Medulla oblongata (tissue), 1 donor: Measurements from ENCODE around the gene GPATCH2L.

Source experiments
- DNase-seq: peaks from one replicate; pipeline ENCODE4 v3.0.0-alpha.2; 2015; ENCODE audit errors: extremely low spot score

GPATCH2L gene

DNA sequence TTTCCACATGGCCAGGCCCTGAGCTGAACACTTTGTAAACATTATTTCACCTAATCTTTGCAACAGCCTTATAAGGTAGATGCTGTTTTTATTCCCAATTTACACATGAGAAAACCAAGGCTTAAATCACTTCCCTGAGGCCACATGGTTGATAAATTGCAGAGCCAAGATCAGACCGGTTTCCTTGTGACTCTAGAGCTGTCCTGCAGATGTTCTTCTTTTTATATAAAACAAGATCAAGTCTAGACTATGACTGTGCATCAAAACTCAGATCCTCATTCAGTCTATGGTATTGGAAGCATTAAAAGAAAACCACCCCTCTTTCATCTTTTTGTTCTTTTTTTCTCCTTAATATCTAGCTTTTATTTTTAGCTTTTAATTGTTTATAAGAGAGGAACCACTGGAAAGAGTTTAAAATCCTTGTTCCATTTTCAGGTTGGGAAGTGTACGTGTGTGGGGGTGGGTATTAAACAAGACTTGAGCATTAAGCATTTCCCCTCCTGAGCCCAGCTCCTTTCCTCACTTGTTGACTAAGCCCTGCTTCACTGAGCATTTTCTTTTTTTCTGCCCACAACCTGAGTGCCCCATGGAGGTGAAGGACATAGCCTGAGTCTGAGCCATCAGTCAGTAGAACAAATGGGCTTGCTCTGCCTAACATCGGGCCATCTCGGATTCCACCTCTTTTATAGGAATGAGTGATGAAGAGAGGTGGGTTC is 45.4 kb downstream of the GPATCH2L start:
- peak; percentile 61 for DNase-seq

DNA sequence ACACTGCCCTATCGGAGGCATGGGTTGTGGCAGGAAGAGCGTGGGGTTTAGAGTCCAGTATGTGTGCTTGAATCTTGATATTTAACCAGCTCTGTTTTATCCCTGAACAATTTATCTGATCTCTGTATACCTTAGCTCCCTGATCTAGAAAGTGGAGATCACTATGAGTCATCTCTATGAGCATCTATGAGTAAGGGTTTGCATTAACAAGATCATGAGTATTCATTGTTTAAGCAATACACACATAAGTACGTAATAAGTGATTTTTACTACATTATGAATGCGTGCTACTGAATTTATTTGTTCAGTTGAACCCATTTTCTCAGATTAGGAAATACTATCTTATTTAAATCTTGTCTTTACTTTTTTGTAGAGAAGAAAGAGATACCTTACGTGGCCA is 49.4 kb downstream of the GPATCH2L start:
- DNase-seq, result no peak

DNA sequence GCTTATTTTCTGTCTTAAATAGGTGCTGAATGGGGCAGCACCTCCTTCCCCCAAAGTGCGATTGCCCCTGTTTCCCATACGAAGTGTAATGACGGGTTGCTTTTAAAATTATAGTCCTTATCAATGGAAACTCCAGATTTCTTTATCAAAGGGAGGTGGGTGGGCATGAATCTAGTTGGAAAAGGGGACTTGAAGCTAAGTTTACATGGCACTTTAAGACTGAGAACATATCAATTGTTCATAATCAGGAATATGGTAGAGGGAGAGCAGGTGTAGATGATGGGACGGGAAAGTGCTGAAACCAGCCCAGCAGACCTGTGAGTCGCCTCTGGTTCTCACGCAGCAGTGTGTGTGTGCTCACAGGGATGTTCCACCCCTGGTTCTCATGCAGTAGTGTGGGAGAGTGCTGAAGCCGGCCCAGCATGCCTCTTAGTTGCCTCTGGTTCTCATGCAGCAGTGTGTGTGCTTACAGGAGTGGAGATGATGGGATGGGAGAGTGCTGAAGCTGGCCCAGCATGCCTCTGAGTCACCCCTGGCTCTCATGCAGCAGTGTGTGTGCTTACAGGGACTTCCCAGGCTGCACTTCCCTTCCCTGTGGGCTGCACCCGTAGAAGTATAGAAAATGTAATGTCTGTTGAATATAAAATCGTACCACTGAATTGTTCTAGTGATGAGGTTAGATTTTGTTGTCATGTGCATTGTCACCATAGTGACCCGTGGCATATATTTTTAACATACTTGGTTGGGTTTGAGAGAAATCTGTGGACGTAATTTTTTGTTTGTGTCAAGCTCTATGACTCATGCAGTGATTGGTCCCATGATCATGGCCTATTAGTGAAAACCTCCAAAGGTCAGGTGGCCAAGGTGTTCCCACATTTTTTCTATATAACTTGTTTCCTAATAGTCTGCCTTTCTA is 51.6 kb downstream of the GPATCH2L start:
- peak; percentile 35 for DNase-seq

DNA sequence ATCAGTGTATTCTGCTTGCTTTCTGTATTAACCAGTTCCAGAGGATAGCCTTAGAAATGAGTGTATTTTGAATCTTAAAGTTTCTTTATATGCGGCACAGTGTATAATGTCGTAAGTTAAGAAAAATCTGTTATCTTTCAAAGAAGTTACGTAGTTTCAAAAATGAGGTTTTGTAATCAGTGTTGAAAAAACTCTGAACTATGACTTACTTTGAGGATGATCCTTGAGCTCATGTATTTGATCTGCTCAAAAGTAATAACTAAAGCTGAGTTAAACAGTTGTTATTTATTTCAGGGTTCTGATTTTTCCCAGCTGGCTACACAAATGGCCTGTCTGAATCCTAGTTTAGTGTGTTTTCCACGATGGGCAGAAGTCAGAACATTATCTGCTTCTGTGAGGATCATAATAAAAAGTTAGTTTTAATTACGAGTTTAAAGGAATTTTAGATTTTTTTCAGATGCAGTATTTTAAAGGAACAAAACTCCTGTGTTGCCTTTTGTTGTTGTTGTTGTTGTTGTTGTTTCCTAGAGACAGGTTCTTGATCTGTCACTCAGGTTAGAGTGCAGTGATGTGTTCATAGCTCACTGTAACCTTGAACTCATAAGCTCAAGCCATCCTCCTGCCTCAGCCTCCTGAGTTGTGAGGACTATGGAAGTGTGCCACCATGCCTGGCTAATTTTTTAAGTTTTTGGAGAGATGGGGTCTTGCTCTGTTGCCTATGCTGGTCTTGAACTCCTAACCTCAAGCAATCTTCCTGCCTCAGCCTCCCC is 52.9 kb downstream of the GPATCH2L start:
- no peak for DNase-seq

DNA sequence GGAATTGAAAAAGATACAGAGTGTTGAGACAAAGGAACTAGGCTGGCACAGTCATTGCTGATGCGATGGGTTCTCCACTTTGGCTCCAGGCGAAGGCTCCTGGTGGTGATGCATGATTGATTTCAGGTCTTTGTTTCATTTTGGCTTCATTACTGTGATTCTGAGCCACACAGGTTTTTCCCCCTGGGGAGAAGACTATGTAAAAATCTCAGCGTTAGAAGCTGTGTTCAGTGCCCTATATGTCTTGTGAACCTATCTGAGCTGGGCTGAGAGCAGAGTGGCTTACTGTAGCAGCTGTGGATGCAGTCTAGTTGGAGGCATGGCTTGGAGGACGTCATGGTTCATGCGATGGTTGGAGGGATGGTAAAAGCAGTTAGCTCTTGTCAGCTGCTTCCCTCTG is 54.0 kb downstream of the GPATCH2L start:
- no peak for DNase-seq

DNA sequence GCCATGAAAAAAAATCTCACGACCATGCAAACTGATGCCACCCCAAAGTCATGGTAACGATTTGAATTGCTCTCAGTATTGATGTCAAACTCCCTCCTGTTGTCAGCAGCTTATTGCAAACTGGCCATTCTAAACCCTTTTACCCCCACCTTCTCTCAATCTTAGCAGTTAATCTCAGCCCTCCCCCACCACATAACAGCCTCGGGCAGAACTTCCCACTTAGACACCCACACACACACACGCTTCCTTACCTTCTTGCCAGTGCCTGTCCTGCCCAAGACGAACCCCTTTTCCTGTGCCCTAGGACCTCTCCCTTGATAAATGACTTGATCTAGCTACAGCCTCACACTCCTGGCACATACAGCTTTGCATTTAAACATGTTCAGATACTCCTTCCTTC is 56.6 kb downstream of the GPATCH2L start:
- DNase-seq, result no peak

DNA sequence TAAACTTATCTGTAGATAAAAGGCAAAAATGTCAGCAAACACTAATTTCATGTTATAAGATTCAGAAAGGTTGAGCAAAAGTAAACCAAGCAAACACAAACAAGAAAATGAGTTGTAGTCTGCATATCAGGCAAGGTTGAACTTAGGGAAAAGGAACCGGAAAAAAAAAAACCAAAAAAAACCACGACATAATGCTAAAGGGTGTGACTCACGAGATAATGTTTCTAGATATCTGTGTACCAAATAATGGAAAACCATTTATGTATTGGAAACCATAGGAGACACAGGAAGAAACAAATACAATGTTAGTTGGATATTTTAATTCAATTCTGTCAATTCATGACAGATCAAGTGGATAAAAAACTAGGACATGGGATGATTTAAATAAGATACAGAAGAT is 60.5 kb downstream of the GPATCH2L start:
- no peak for DNase-seq

DNA sequence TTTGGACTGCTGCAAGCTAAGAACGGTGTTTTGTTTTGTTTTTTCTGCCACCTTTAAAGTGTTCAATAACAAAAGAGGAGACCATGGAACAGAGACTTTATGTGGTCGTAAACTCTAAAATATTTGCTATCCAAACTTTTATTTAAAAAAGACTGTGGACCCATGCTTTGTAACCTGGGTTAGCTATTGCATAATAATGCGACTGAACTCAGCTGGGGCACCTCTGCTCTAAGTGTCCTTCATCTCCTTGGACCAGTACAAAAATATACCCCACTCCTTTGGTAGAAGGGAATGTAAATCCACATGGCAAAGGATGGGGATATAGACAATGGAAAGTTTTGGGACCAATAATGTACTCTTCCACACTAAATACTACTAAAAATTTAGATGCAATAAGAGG is 65.5 kb downstream of the GPATCH2L start:
- DNase-seq, result no peak

DNA sequence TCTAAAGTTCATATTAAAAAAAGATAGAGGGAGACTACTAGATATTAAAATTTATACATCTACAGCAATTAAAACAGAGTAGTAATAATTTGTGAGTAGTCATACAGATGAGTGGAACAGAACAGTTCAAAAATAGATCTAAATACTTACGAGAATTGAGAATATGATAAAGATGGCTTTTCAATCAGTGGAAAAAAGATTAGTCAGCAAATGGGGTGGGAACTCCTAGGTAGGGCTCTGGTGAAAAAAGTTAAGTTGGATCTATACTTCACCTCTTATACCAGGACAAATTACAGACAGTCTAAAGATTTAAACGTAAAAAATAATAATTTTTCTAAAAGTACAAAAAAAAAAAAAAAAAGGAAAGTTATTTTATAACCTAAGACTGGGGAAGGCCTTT is 66.9 kb downstream of the GPATCH2L start:
- no peak for DNase-seq

DNA sequence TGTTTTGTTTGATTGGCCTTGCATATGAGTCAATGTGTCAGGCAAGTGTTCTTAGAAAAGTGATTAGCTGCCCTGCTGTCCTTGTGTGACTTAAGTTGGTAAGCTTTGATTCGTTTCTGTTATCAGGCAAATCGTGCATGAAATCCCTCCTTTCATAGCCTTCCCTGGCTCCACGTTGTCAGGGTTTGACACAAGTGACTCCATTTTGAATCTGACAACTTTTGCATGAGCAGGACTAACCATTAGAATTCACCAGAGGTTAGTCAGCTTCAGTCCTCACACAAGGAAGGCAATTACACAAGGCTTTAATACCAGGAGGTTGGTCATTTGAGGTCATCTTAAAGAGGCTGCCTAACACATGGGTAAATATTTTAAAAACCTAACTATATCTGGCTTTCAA is 68.2 kb downstream of the GPATCH2L start:
- no peak for DNase-seq

DNA sequence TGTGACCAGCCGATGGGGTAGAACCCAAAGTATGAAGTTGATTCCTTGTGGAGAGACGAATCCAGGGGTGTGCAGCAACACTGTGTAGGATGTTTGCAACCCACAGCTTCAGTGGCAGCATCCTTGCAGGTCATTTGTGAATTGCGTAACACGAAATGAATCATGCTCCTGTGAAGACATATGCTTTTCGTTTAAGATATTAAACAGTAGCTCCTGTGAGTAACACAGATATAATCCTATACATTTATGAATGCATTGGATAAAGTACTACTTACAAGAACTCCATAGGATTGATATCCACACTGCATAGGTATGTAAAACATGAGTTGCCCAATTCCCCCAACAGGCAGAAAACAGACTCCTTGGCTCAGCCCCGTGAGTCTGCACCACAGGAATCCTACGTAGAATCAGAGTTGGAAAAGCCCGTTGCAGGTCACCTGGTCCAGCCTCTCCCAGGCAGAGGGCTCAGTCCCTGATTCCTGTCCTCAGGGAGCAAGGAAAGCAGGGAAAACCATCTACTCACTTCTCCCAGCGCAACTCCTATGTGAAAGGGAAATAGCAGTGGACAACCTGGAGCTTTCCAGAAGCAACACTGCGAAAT is 75.8 kb downstream of the GPATCH2L start:
- no peak for DNase-seq

DNA sequence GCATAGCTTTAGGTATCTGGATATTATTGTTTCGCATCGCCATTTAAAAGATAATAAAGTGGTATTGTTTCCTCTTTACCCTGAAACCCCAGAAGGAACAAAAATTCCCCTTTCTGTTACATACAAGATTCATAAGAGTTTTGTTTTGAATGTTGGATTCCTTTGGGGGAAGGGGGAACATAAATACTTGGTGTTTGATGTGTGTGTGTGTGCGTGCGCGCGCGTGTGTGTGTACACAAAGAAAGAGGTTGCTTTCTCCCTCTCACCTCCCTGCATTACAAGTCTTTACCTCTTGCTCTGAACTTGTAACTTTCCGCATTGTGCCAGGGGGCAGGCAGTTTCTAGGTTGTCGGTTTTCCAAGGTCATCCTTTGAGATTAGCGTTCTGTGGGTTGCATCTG is 76.4 kb downstream of the GPATCH2L start:
- DNase-seq, result no peak

DNA sequence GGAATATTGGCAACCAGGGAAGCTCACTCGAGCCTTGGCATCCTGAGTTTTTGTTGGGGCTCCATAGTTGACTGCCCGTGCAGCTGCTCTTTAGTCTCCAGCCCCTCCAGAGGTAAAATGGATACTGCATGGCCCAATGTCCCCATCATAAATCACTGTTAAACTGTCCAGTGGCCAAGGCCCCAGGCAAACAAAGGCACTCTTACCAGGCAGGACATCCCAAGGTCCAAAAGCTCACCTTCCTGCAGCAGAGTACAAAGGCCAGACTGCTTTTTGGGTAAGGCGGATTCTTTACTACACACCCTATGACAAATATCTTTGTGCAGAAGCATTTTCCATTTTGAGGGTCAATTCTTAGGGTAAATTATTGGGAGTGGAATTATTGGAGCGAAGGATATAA is 81.1 kb downstream of the GPATCH2L start:
- no peak for DNase-seq

DNA sequence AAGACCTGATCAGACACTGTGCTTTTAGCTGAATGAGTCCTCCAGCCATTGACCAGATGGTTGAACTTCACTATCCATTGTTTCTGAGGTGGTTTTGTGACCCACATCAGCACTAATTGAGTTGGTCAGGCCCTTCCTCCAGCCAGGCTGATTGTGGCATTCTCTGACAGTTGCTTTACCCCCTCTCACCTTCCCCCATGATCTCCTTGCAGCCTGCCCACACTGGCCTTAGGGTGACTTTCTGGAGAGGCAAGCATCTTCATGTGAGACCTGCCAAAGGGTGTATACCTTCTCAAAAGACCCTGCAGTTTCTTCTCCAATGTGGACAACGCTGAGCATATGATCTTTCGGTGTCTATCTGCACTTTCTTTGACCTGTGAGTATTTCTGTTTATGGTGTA is 83.9 kb downstream of the GPATCH2L start:
- DNase-seq, result no peak

DNA sequence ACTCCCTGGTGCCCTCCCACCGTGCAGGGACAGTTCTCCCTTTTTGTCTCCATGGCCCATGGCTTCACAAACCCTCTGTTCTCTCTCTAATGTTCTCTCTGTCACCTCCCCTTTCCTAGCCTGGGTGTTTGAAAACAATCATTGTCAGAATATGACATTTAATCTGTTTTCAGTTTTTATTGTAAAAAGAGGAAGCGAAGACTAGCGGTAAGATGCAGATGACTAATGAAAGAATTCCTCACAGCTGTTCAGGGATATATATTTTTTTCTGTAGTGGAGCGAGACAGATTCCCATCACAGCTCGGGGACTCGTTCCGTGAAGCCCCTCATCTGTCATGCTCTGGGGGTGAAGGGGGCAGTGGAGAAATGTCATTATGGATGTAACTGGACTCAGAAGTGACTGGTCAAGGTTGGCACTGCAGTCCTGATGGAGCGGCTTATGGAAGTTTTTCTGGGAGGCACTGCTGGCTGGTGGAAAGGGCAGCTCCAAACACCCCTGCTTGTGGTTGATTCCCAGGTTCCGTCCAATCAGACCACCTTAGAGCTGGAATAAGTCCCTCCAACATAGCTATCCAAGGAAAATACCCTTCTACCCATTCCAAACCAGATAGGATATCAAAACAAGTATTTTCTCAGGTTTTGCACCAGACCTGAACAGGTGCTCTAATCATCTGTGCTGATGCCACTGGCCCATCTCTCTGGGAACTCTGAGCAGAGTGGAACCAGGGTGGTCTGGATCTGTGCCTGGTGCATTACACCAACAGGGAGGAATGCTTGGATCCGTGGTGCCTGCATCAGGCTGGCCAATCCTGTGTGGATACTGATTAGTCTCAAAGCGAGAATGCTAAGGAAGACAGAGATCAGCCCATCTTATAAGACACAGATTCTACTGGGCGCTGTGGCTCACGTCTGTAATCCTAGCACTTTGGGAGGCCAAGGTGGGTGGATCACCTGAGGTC is 84.7 kb downstream of the GPATCH2L start:
- DNase-seq, result no peak

DNA sequence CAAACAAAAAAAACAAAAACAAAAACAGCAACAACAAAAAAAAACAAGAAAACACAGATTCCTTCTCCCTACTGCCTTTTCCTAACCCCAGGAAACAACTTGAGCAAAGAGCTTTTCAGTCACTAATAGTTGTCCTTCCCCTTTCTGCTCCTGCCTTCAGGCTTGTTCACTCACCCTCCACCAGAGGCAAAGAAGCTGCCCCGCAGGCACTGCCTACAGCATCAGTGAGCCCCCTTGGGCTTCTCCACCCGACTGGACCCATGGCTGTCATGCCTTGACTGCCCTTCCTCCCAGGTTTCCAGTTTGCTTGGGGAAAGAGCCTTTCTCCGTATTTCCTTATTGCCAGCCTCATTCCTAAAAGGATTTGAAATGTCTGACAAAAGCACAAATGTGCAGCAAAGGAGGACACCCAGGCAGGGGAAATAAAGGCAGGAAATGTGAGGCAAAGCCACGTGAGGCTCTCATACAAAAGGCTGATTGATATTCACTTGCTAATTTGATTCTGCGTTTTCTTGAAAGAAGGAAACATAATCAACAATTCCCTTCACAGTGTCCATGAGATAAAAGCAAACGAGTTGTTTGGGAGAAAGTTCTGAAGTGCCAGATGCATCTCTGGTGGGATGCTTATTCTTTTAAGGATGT is 85.7 kb downstream of the GPATCH2L start:
- DNase-seq, result no peak

DNA sequence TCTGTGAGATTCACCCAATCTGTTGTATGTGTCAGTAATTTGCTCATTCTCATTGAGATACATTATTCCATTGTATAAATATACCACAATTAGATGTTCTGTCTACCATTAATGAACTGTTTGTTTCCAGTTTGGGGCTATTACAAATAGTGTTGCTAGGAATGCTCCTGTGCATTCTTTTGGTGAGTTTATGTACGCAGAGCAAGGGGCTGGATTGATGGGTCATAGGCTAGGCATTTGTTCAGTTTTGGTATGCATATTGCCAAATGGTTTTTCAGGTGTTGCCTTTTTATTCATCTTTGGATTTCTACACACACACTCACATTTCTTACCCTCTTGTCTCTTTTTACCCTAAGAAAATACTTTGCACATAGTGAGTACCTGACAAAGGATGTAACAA is 93.4 kb downstream of the GPATCH2L start:
- no peak for DNase-seq

DNA sequence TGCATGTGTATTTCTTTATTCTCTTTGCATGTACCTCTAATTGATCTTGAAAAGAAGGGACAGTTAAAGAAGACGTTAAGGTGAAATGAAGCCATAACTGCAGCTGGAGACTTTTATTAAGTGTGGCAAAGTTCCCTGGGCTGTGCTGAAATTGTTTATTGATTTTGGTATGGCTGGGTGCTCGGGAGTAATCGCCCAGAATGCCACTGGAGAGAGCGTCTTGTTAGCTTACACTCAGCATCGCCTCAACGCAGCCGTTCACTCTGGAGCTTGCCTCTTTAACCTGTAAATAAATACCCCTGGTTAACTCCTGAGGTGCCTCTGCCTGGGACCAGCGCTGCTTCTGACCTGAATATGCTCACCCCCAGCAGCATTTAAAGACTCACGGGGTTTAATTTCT is 98.6 kb downstream of the GPATCH2L start:
- no peak for DNase-seq

DNA sequence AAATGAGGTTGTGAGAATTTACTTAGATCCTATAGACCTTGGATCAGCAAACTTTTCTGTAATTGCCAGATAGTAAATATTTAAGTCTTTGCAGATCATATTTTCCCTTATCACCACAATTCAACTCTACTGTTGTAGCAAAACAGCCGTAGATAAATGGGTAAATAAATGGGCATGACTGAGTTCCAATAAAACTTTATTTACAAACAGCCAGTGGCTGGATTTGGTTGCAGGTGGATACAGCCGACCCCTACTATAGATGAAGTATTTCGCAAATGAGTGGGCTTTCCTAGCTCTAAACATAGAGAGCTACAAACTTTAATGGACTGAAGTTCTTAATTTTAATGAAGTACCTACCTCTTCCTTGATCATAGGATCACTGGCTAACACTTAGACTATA is 100.7 kb downstream of the GPATCH2L start:
- no peak for DNase-seq

DNA sequence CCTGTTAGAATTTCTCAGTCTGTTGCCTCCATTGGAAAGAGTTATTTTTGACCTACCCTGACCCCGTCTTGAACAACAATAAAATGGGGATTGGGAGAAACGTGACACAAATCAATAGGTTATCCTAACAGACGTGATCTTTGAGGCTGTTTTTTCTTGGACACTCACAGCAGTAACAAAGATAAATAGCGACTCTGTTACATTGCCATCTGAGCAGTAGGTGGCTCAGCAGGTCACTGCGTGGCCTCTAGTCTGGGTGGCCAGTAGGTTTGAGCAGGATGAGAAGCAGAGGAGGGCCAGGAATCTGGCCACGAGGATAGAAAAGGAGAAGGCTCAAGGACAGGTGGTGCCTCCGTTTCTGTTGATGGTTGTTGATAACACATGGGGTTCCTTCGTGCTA is 101.4 kb downstream of the GPATCH2L start:
- no peak for DNase-seq
